K562 (cell line): ENCODE data around the gene ATP5MC3.

Source experiments
- ADNP ChIP-seq: fragments of 200-800 bp; sonication (Bioruptor generic); IDR thresholded peaks from 2 replicates; pipeline ENCODE4 v1.6.1; 2016; ENCODE audit warnings: missing genetic modification characterization, missing compliant biosample characterization
- CREB1 ChIP-seq, 2 experiments: sonication (generic) in 1 of 2; formaldehyde crosslinking in 1 of 2; IDR thresholded peaks; 2 replicates each; pipeline versions ENCODE4 v1.6.1 to v1.8.0; 2012 to 2022; ENCODE audit warnings: inconsistent platforms in 1 of 2, mild to moderate bottlenecking in 1 of 2, missing genetic modification reagents in 1 of 2, moderate library complexity in 1 of 2
- CTCF ChIP-seq, 3 experiments: IDR thresholded peaks in 2 of 3; conservative IDR thresholded peaks in 1 of 3; 2 replicates each; pipeline ENCODE4 v1.5.1; 2011 to 2012; ENCODE audit warnings: low read length in 3 of 3, mild to moderate bottlenecking in 3 of 3, control low read depth in 2 of 3, improper control_type of control experiment in 1 of 3, inconsistent platforms in 1 of 3, low read depth in 1 of 3, mixed read lengths in 1 of 3, moderate library complexity in 1 of 3; ENCODE audit not compliant: insufficient read depth in 2 of 3
- EZH2 ChIP-seq: IDR thresholded peaks from 2 replicates; pipeline ENCODE4 v1.6.1; 2012; ENCODE audit warnings: low read depth, mild to moderate bottlenecking, inconsistent platforms, low read length, borderline replicate concordance
- MAFK ChIP-seq: IDR thresholded peaks from 2 replicates; pipeline ENCODE4 v1.6.1; 2011; ENCODE audit warnings: low read length, improper control_type of control experiment
- MXI1 ChIP-seq: IDR thresholded peaks from 2 replicates; pipeline ENCODE4 v1.6.1; 2011; ENCODE audit warnings: low read depth, mild to moderate bottlenecking, improper control_type of control experiment, low read length
- NCOA2 ChIP-seq, 2 experiments: fragments of 450-650 bp; IDR thresholded peaks; 2 replicates each; pipeline ENCODE4 v1.6.1; 2018; ENCODE audit warnings: mild to moderate bottlenecking in 2 of 2, moderate library complexity in 1 of 2; ENCODE audit not compliant: partially characterized antibody in 2 of 2
- POLR2A ChIP-seq: fragments of 450-650 bp; conservative IDR thresholded peaks from 2 replicates; pipeline ENCODE4 v1.6.1; 2016
- SNAPC5 ChIP-seq: fragments of 250-450 bp; sonication (Bioruptor Pico); IDR thresholded peaks from 2 replicates; pipeline ENCODE4 v1.8.0; 2021; ENCODE audit warnings: moderate library complexity, mild to moderate bottlenecking, inconsistent platforms
- TAF1 ChIP-seq: IDR thresholded peaks from 2 replicates; pipeline ENCODE4 v1.6.1; 2011; ENCODE audit warnings: mild to moderate bottlenecking, low read length, moderate library complexity; ENCODE audit not compliant: insufficient read depth, control insufficient read depth, severe bottlenecking; ENCODE audit errors: extremely low read depth
- TCF3 ChIP-seq: sonication (generic); formaldehyde crosslinking; IDR thresholded peaks from 2 replicates; pipeline ENCODE4 v1.4.0; 2020; ENCODE audit warnings: mild to moderate bottlenecking, missing genetic modification reagents

GRCh38 chr2:175166216-175166824 is 15.2 kb downstream of the ATP5MC3 start:
- TF ChIP-seq ADNP (tag) = no peak
- no peak for TF ChIP-seq TAF1
- no peak for TF ChIP-seq NCOA2 (IDR thresholded peaks at IDR 0.05; ENCODE audit: partially characterized antibody in 2 of 2)
- TF ChIP-seq EZH2 = no peak
- TF ChIP-seq TCF3 (CRISPR knock-in tag) = no peak
- TF ChIP-seq SNAPC5 (CRISPR knock-in tag) = no peak
- TF ChIP-seq CTCF (IDR thresholded peaks at IDR 0.05 in 2 of 3, conservative IDR thresholded peaks at IDR 0.05 in 1 of 3; ENCODE audit: insufficient read depth in 2 of 3, low read depth in 1 of 3, low read length in 3 of 3) = no peak
- TF ChIP-seq MAFK = no peak
- no peak for TF ChIP-seq MXI1
- no peak for TF ChIP-seq POLR2A
- no peak for TF ChIP-seq CREB1 (IDR thresholded peaks at IDR 0.05)
- no peak for TF ChIP-seq CREB1 (CRISPR knock-in tag; IDR thresholded peaks at IDR 0.05)
